CD14-positive monocyte (primary cell): ENCODE measurements around the gene CCDC7. TPM values are rescaled to one million over a fixed set of nuclear protein-coding genes. Genes with fewer than 3 reads are reported as not detected.
"Not testable (repeated sequence)": the region's sequence is repeated elsewhere in the genome, so short reads cannot be mapped to it uniquely, and the experiment has no call there.

ENCODE experiments used
- DNase-seq, 3 donors: peaks; one replicate each; pipeline ENCODE4 v3.0.0-alpha.2; 2011 to 2022
- H2AFZ ChIP-seq: 2 replicates; pipeline ENCODE4 v1.6.0; 2012; ENCODE audit warnings: mild to moderate bottlenecking, low read depth, low read length, inconsistent platforms; ENCODE audit not compliant: insufficient read depth, poor library complexity, severe bottlenecking
- H3K27ac ChIP-seq, 2 donors: 1 replicate in 1 of 2; 2 replicates in 1 of 2; pipeline ENCODE4 v1.5.1; 2012 to 2013; ENCODE audit warnings: low read length in 2 of 2, control low read depth in 1 of 2, inconsistent platforms in 1 of 2, low read depth in 1 of 2, mild to moderate bottlenecking in 1 of 2
- H3K27me3 ChIP-seq, 2 donors: one replicate each; pipeline versions ENCODE4 v1.6.0 to v1.6.1; 2011 to 2013; ENCODE audit warnings: low read length in 2 of 2; ENCODE audit not compliant: control insufficient read depth in 2 of 2, insufficient read depth in 2 of 2
- H3K36me3 ChIP-seq, 2 donors: replicated peaks in 1 of 2; 1 replicate in 1 of 2; 2 replicates in 1 of 2; pipeline versions ENCODE4 v1.5.1 to v1.6.1; 2012 to 2013; ENCODE audit warnings: low read length in 2 of 2, control low read depth in 1 of 2, inconsistent platforms in 1 of 2, mild to moderate bottlenecking in 1 of 2; ENCODE audit not compliant: insufficient read depth in 2 of 2, control insufficient read depth in 1 of 2
- H3K4me1 ChIP-seq, 2 donors: 1 replicate in 1 of 2; 2 replicates in 1 of 2; pipeline versions ENCODE4 v1.5.1 to v1.6.1; 2012 to 2013; ENCODE audit warnings: low read length in 2 of 2, control low read depth in 1 of 2, inconsistent platforms in 1 of 2, mild to moderate bottlenecking in 1 of 2, moderate library complexity in 1 of 2; ENCODE audit not compliant: insufficient read depth in 2 of 2, control insufficient read depth in 1 of 2
- H3K4me2 ChIP-seq: replicated peaks from 2 replicates; pipeline ENCODE3; 2012; ENCODE audit warnings: low read length, moderate library complexity, mild to moderate bottlenecking; ENCODE audit not compliant: poor library complexity, severe bottlenecking; ENCODE audit errors: extremely low read depth
- H3K4me3 ChIP-seq, 3 experiments: fragments of 200-600 bp in 1 of 3; sonication (generic) in 1 of 3; replicated peaks in 1 of 3; 1 replicate in 2 of 3; 2 replicates in 1 of 3; pipeline ENCODE4 v1.5.1; 2011 to 2013; ENCODE audit warnings: low read length in 3 of 3, mild to moderate bottlenecking in 3 of 3, control low read depth in 2 of 3, low read depth in 2 of 3, inconsistent platforms in 1 of 3, moderate library complexity in 1 of 3
- H3K79me2 ChIP-seq: 2 replicates; pipeline ENCODE4 v1.6.0; 2012; ENCODE audit warnings: mild to moderate bottlenecking, control low read depth, inconsistent platforms, low read length, moderate library complexity; ENCODE audit not compliant: insufficient read depth
- H3K9ac ChIP-seq: 2 replicates; pipeline ENCODE4 v1.6.0; 2017; ENCODE audit warnings: low read length, mild to moderate bottlenecking; ENCODE audit not compliant: insufficient read depth, poor library complexity, severe bottlenecking
- H3K9me3 ChIP-seq, 2 donors: replicated peaks in 1 of 2; 1 replicate in 1 of 2; 2 replicates in 1 of 2; pipeline versions ENCODE4 v1.5.1 to v1.6.1; 2012 to 2013; ENCODE audit warnings: low read length in 2 of 2, control low read depth in 1 of 2; ENCODE audit not compliant: control insufficient read depth in 1 of 2, insufficient read depth in 1 of 2
- H4K20me1 ChIP-seq: 2 replicates; pipeline ENCODE4 v1.6.0; 2012; ENCODE audit warnings: mild to moderate bottlenecking, low read length, control low read depth, moderate library complexity; ENCODE audit not compliant: insufficient read depth
- H3K27ac Mint-ChIP-seq, 7 donors: one replicate each; pipeline ENCODE4 v1.8.0; 2020; ENCODE audit warnings: mild to moderate bottlenecking in 7 of 7, mixed read lengths in 7 of 7, moderate library complexity in 6 of 7, inconsistent platforms in 2 of 7
- H3K27me3 Mint-ChIP-seq, 3 donors: one replicate each; pipeline ENCODE4 v1.8.0; 2021 to 2022; ENCODE audit warnings: low read depth in 3 of 3, mild to moderate bottlenecking in 3 of 3, mixed read lengths in 3 of 3, moderate library complexity in 3 of 3, inconsistent platforms in 1 of 3
- H3K36me3 Mint-ChIP-seq, 2 donors: one replicate each; pipeline ENCODE4 v1.8.0; 2020; ENCODE audit warnings: mixed read lengths in 2 of 2, inconsistent platforms in 1 of 2, mild to moderate bottlenecking in 1 of 2
- H3K4me1 Mint-ChIP-seq: one replicate; pipeline ENCODE4 v1.8.0; 2020; ENCODE audit warnings: mild to moderate bottlenecking, mixed read lengths
- H3K4me3 Mint-ChIP-seq, 2 donors: one replicate each; pipeline ENCODE4 v1.8.0; 2020; ENCODE audit warnings: mild to moderate bottlenecking in 2 of 2, mixed read lengths in 2 of 2, moderate library complexity in 1 of 2
- H3K9me3 Mint-ChIP-seq, 7 donors: one replicate each; pipeline ENCODE4 v1.8.0; 2020 to 2022; ENCODE audit warnings: mixed read lengths in 7 of 7, mild to moderate bottlenecking in 6 of 7, moderate library complexity in 6 of 7, inconsistent platforms in 2 of 7
- WGBS: methylation state at CpG from one replicate; pipeline ENCODE4 v1.1.5; 2013; ENCODE audit warnings: missing lambda C conversion rate; ENCODE audit not compliant: insufficient coverage; 5-methylcytosine and 5-hydroxymethylcytosine counted together
- intact Hi-C, 2 donors: fragments of 100-400 bp; cut with micrococcal nuclease; formaldehyde crosslinking; loops; one replicate each; pipeline versions ENCODE4 v1.15.0 to v1.15.1; 2023
- polyA plus RNA-seq, 3 donors: library from polyadenylated mRNA; depleted of rRNA in 1 of 3; unstranded in 2 of 3; stranded (reverse) in 1 of 3; fragments of 300-500 nt in 2 of 3; fragments of >200 nt in 1 of 3; fragmentation: Illumina TruSeq in 2 of 3; gene quantifications; 1 replicate in 2 of 3; 2 replicates in 1 of 3; pipeline ENCODE4 v1.2.3, GENCODE V29; 2012 to 2021
- TF ChIP-seq, protein P1 (sequence below): fragments of 200-600 bp; IDR thresholded peaks from one replicate; pipeline ENCODE4 v1.8.0; 2022; ENCODE audit warnings: antibody characterized with exemption, mild to moderate bottlenecking

The CCDC7 gene
- polyA plus RNA-seq, 3 donors = 1.3 to 2.3 (median 2.0) TPM

DNA sequence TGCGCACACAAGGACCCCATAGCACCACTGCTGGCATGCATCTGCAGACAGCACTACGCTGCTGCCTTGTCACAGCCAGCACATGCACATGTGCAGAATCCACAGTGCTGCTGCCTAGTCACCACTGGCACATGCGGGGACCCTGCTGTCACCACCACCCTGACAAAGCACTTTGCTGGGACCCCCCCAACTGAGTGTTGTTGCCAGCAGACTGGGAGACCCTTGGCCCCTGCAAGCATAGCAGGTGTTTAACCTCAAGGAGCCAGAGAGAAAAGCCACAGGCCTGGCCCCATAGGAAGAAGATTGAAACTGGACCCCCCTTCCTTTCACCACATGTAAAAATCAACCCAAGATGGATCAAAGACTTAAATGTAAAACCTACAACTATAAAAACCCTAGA is 300.9 kb downstream of the CCDC7 start:
- H3K27me3 ChIP-seq = no peaks in the 10 kb centered on the region
- 98% methylated on average over 3 of the region's 3 CpGs for WGBS
- TF ChIP-seq, protein P1, sequence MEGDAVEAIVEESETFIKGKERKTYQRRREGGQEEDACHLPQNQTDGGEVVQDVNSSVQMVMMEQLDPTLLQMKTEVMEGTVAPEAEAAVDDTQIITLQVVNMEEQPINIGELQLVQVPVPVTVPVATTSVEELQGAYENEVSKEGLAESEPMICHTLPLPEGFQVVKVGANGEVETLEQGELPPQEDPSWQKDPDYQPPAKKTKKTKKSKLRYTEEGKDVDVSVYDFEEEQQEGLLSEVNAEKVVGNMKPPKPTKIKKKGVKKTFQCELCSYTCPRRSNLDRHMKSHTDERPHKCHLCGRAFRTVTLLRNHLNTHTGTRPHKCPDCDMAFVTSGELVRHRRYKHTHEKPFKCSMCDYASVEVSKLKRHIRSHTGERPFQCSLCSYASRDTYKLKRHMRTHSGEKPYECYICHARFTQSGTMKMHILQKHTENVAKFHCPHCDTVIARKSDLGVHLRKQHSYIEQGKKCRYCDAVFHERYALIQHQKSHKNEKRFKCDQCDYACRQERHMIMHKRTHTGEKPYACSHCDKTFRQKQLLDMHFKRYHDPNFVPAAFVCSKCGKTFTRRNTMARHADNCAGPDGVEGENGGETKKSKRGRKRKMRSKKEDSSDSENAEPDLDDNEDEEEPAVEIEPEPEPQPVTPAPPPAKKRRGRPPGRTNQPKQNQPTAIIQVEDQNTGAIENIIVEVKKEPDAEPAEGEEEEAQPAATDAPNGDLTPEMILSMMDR = no peak
- no peak overlapping the region for H3K27ac ChIP-seq
- Mint-ChIP-seq H3K27me3 (no peaks in the 10 kb centered on the region), H3K4me1 (no peaks in the 10 kb centered on the region), H3K27ac (no peak overlapping the region), H3K9me3 (peaks cover 0 to 13% (median 9%) of the 10 kb centered on the region in 7 donors), H3K36me3 (peaks cover 5 to 15% of the 10 kb centered on the region in 2 donors), H3K4me3 (no peak overlapping the region)
- no peak overlapping the region for H3K9ac ChIP-seq
- no peak for DNase-seq
- H2AFZ ChIP-seq = no peak overlapping the region
- no peaks in the 10 kb centered on the region for H3K4me1 ChIP-seq
- H3K36me3 ChIP-seq = no peaks in the 10 kb centered on the region
- intact Hi-C loops = no loop called here
- H3K79me2 ChIP-seq = no peaks in the 10 kb centered on the region
- H3K9me3 ChIP-seq = peaks cover 7 to 12% of the 10 kb centered on the region in 2 donors
- no peaks in the 10 kb centered on the region for H4K20me1 ChIP-seq
- H3K4me2 ChIP-seq = no peak overlapping the region
- no peak overlapping the region for H3K4me3 ChIP-seq

DNA sequence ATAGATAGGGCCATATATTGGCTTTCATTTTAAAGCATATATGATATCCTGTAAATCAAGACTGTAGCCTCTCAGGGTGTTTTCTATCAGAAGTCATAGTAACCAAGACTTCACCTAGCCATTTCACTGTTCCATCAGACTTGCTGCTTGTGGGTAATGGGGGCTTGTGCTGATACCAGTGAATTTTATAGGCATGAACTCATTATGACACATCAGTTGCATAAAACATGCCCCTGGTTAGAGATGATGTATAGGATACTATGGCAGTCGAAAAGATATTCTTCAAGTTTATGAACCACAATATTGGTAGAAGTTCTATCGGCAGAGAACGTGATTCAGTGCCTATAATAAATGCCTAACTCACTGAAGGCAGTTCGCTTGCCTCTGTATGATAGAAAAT is 305.6 kb downstream of the CCDC7 start:
- H3K4me1 Mint-ChIP-seq = no peaks in the 10 kb centered on the region
- H3K4me2 ChIP-seq = no peak overlapping the region
- intact Hi-C loops = no loop called here
- H3K36me3 ChIP-seq = no peaks in the 10 kb centered on the region
- H3K9ac ChIP-seq = no peak overlapping the region
- H3K9me3 ChIP-seq = peaks cover 18 to 19% of the 10 kb centered on the region in 2 donors
- no peak overlapping the region for H2AFZ ChIP-seq
- H3K27ac ChIP-seq = no peak overlapping the region
- no peaks in the 10 kb centered on the region for H3K27me3 Mint-ChIP-seq
- H3K27ac Mint-ChIP-seq = no peak overlapping the region
- H3K9me3 Mint-ChIP-seq = peaks cover 2 to 28% (median 15%) of the 10 kb centered on the region in 7 donors
- H3K79me2 ChIP-seq = no peaks in the 10 kb centered on the region
- WGBS = no CpG with 5 or more reads among the region's 4 CpGs
- no peak for DNase-seq
- no peaks in the 10 kb centered on the region for H4K20me1 ChIP-seq
- TF ChIP-seq, protein P1 = no peak
- no peaks in the 10 kb centered on the region for H3K27me3 ChIP-seq
- H3K4me3 Mint-ChIP-seq = no peak overlapping the region
- peaks cover 4 to 7% of the 10 kb centered on the region in 2 donors for H3K36me3 Mint-ChIP-seq
- no peaks in the 10 kb centered on the region for H3K4me1 ChIP-seq
- H3K4me3 ChIP-seq = no peak overlapping the region

DNA sequence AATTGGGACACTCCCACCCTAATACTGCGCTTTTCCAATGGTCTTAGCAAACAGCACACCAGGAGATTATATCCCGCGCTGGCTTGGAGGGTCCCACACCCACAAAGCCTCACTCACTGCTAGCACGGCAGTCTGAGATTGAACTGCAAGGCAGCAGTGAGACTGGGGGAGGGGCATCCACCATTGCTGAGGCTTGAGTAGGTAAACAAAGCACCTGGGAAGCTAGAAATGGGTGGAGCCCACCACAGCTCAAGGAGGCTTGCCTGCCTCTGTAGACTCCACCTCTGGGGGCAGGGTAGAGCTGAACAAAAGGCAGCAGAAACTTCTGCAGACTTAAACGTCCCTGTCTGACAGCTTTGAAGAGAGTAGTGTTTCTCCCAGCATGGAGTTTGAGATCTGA is 309.0 kb downstream of the CCDC7 start:
- intact Hi-C loops, H3K27ac Mint-ChIP-seq: not testable (repeated sequence)
- WGBS = no CpG with 5 or more reads among the region's 5 CpGs

More for the DNA sequence above, 309.0 kb downstream of the CCDC7 start:
- not testable (repeated sequence) for H3K4me3 Mint-ChIP-seq, H3K79me2 ChIP-seq, H3K4me2 ChIP-seq, H2AFZ ChIP-seq, H3K27ac ChIP-seq, H3K4me1 Mint-ChIP-seq, DNase-seq, H4K20me1 ChIP-seq, H3K36me3 ChIP-seq, H3K27me3 ChIP-seq, H3K4me3 ChIP-seq, H3K27me3 Mint-ChIP-seq, H3K9ac ChIP-seq, H3K4me1 ChIP-seq, H3K36me3 Mint-ChIP-seq
- H3K9me3 ChIP-seq = peaks cover 13 to 18% of the 10 kb centered on the region in 2 donors
- peaks cover 16 to 40% (median 18%) of the 10 kb centered on the region in 7 donors for H3K9me3 Mint-ChIP-seq
